ENCODE results near the gene MRPS18A.

DNA sequence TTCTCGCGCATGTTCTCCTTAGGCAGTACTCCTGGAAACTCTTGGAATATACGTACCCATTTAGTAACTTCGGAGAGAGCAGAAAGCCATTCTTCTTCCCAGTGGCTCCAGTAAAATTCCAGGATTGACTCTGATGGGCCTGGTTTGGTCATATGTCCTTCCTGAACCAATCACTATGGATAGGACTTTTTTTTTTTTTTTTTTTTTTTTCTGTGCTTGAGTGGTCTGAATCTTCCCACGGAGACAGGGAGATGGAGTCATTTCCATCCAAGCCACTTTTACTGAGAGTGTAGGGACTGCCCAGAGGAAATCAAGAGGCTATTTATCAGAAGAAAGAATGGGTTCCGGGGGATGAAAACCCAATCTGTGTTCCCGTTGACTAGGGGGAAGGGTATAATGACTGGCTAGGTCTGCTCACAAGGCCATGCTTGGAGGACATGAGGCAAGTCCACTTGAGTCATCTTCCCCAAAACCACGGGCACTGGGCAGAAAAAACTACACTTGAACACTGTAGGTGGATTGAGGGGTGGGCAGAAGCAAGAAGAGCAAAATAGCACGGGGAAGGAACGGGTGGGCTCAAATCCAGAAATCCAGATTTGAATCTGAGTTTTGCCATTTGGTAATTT, 35.4 kb upstream of the MRPS18A start:
- TF ChIP-seq USF1 (IDR thresholded peaks at IDR 0.05): no peak
- TF ChIP-seq CREB1 (IDR thresholded peaks at IDR 0.05; ENCODE audit: low read depth): no peak
- no peak for TF ChIP-seq EP300 (IDR thresholded peaks at IDR 0.05; ENCODE audit: borderline replicate concordance)
- no peak for TF ChIP-seq CEBPB (IDR thresholded peaks at IDR 0.05)
- TF ChIP-seq RAD21 (IDR thresholded peaks at IDR 0.05; ENCODE audit: low read depth): no peak
- no peak for TF ChIP-seq TEAD4 (IDR thresholded peaks at IDR 0.05)
- no peak for TF ChIP-seq TCF12 (IDR thresholded peaks at IDR 0.05; ENCODE audit: low read depth)
- TF ChIP-seq, protein P1, sequence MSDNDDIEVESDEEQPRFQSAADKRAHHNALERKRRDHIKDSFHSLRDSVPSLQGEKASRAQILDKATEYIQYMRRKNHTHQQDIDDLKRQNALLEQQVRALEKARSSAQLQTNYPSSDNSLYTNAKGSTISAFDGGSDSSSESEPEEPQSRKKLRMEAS (IDR thresholded peaks at IDR 0.05): no peak
- no peak for TF ChIP-seq ZBTB7A (IDR thresholded peaks at IDR 0.05; ENCODE audit: low read depth)
- no peak for TF ChIP-seq TAF1 (IDR thresholded peaks at IDR 0.05; ENCODE audit: low read depth)

All from Ishikawa (cell line).